ENCODE data around the gene ROBO3.

ROBO3 gene

GRCh38 chr11:124864176-124864891 lies 898 bp upstream of the ROBO3 start:
- Mint-ChIP-seq H3K27me3 (peaks cover 91% of the 10 kb centered on the region), H3K4me1 (ENCODE audit: low read depth) (peaks cover 43% of the 10 kb centered on the region)
- intact Hi-C loops (cut with micrococcal nuclease), result no loop called here

GRCh38 chr11:124864892-124865180 lies 396 bp upstream of the ROBO3 start:
- Mint-ChIP-seq H3K36me3 (ENCODE audit: low read depth) (no peaks in the 10 kb centered on the region), H3K27ac (no peak overlapping the region), H3K4me3 (no peak overlapping the region), H3K27me3 (peaks cover 93% of the 10 kb centered on the region), H3K9me3 (no peaks in the 10 kb centered on the region), H3K4me1 (ENCODE audit: low read depth) (peaks cover 47% of the 10 kb centered on the region)
- intact Hi-C loops (cut with micrococcal nuclease), result no loop called here

More at GRCh38 chr11:124864176-124864891, 898 bp upstream of the ROBO3 start:
- Mint-ChIP-seq H3K27ac (no peak overlapping the region), H3K9me3 (no peaks in the 10 kb centered on the region), H3K4me3 (no peak overlapping the region), H3K36me3 (ENCODE audit: low read depth) (no peaks in the 10 kb centered on the region)

GRCh38 chr11:124865902-124866851 lies 945 bp downstream of the ROBO3 start:
- H3K36me3 Mint-ChIP-seq (ENCODE audit: low read depth), result no peaks in the 10 kb centered on the region
- peaks cover 47% of the 10 kb centered on the region for H3K4me1 Mint-ChIP-seq (ENCODE audit: low read depth)
- H3K27me3 Mint-ChIP-seq, result peaks cover 97% of the 10 kb centered on the region
- no peaks in the 10 kb centered on the region for H3K9me3 Mint-ChIP-seq
- peak overlapping the region; percentile 56 for H3K4me3 Mint-ChIP-seq
- H3K27ac Mint-ChIP-seq, result peak overlapping the region; percentile 15
- intact Hi-C loops (cut with micrococcal nuclease), result no loop called here

GRCh38 chr11:124867700-124868099 lies 2.5 kb downstream of the ROBO3 start:
- no peak overlapping the region for H3K4me3 Mint-ChIP-seq
- H3K27ac Mint-ChIP-seq, result no peak overlapping the region
- H3K4me1 Mint-ChIP-seq (ENCODE audit: low read depth), result peaks cover 46% of the 10 kb centered on the region
- H3K36me3 Mint-ChIP-seq (ENCODE audit: low read depth), result no peaks in the 10 kb centered on the region
- peaks cover 96% of the 10 kb centered on the region for H3K27me3 Mint-ChIP-seq
- H3K9me3 Mint-ChIP-seq, result no peaks in the 10 kb centered on the region
- intact Hi-C loops (cut with micrococcal nuclease), result no loop called here

- no peak overlapping the region for H3K4me3 Mint-ChIP-seq
- peaks cover 37% of the 10 kb centered on the region for H3K4me1 Mint-ChIP-seq (ENCODE audit: low read depth)
- no peaks in the 10 kb centered on the region for H3K36me3 Mint-ChIP-seq (ENCODE audit: low read depth)
These were observed 3.4 kb downstream of the ROBO3 start for GRCh38 chr11:124868331-124869274.

GRCh38 chr11:124869331-124869730 lies 4.1 kb downstream of the ROBO3 start:
- intact Hi-C loops (cut with micrococcal nuclease), result no loop called here
- peaks cover 95% of the 10 kb centered on the region for H3K27me3 Mint-ChIP-seq
- H3K27ac Mint-ChIP-seq, result no peak overlapping the region
- no peaks in the 10 kb centered on the region for H3K36me3 Mint-ChIP-seq (ENCODE audit: low read depth)
- peaks cover 34% of the 10 kb centered on the region for H3K4me1 Mint-ChIP-seq (ENCODE audit: low read depth)
- no peak overlapping the region for H3K4me3 Mint-ChIP-seq
- H3K9me3 Mint-ChIP-seq, result no peaks in the 10 kb centered on the region

More at GRCh38 chr11:124868331-124869274, 3.4 kb downstream of the ROBO3 start:
- Mint-ChIP-seq H3K9me3 (no peaks in the 10 kb centered on the region), H3K27me3 (peaks cover 96% of the 10 kb centered on the region), H3K27ac (no peak overlapping the region)
- intact Hi-C loops (cut with micrococcal nuclease), result no loop called here

GRCh38 chr11:124869856-124870387 lies 4.7 kb downstream of the ROBO3 start:
- H3K27me3 Mint-ChIP-seq, result peaks cover 94% of the 10 kb centered on the region
- H3K9me3 Mint-ChIP-seq, result no peaks in the 10 kb centered on the region
- no peak overlapping the region for H3K27ac Mint-ChIP-seq
- no peaks in the 10 kb centered on the region for H3K36me3 Mint-ChIP-seq (ENCODE audit: low read depth)
- peaks cover 39% of the 10 kb centered on the region for H3K4me1 Mint-ChIP-seq (ENCODE audit: low read depth)
- H3K4me3 Mint-ChIP-seq, result no peak overlapping the region
- intact Hi-C loops (cut with micrococcal nuclease), result no loop called here

GRCh38 chr11:124870430-124870829 lies 5.2 kb downstream of the ROBO3 start:
- intact Hi-C loops (cut with micrococcal nuclease), result no loop called here
- peaks cover 44% of the 10 kb centered on the region for H3K4me1 Mint-ChIP-seq (ENCODE audit: low read depth)
- no peak overlapping the region for H3K27ac Mint-ChIP-seq
- no peak overlapping the region for H3K4me3 Mint-ChIP-seq
- no peaks in the 10 kb centered on the region for H3K36me3 Mint-ChIP-seq (ENCODE audit: low read depth)
- no peaks in the 10 kb centered on the region for H3K9me3 Mint-ChIP-seq
- H3K27me3 Mint-ChIP-seq, result peaks cover 94% of the 10 kb centered on the region

GRCh38 chr11:124872280-124872679 lies 7.0 kb downstream of the ROBO3 start:
- Mint-ChIP-seq H3K36me3 (ENCODE audit: low read depth) (no peaks in the 10 kb centered on the region), H3K27ac (no peak overlapping the region), H3K4me1 (ENCODE audit: low read depth) (peaks cover 42% of the 10 kb centered on the region), H3K4me3 (no peak overlapping the region), H3K9me3 (no peaks in the 10 kb centered on the region), H3K27me3 (peaks cover 86% of the 10 kb centered on the region)
- intact Hi-C loops (cut with micrococcal nuclease), result no loop called here

GRCh38 chr11:124872741-124873140 lies 7.5 kb downstream of the ROBO3 start:
- no peak overlapping the region for H3K27ac Mint-ChIP-seq
- no peaks in the 10 kb centered on the region for H3K36me3 Mint-ChIP-seq (ENCODE audit: low read depth)
- intact Hi-C loops (cut with micrococcal nuclease), result no loop called here
- peaks cover 42% of the 10 kb centered on the region for H3K4me1 Mint-ChIP-seq (ENCODE audit: low read depth)
- H3K4me3 Mint-ChIP-seq, result no peak overlapping the region
- H3K9me3 Mint-ChIP-seq, result no peaks in the 10 kb centered on the region
- peaks cover 86% of the 10 kb centered on the region for H3K27me3 Mint-ChIP-seq

- no peak overlapping the region for H3K4me3 Mint-ChIP-seq
- intact Hi-C loops (cut with micrococcal nuclease), result no loop called here
- H3K36me3 Mint-ChIP-seq (ENCODE audit: low read depth), result no peaks in the 10 kb centered on the region
- H3K9me3 Mint-ChIP-seq, result no peaks in the 10 kb centered on the region
- peaks cover 79% of the 10 kb centered on the region for H3K27me3 Mint-ChIP-seq
- no peak overlapping the region for H3K27ac Mint-ChIP-seq
- H3K4me1 Mint-ChIP-seq (ENCODE audit: low read depth), result peaks cover 47% of the 10 kb centered on the region
These were observed 8.7 kb downstream of the ROBO3 start for GRCh38 chr11:124873951-124874350.

GRCh38 chr11:124874571-124875255 lies 9.5 kb downstream of the ROBO3 start:
- H3K9me3 Mint-ChIP-seq, result no peaks in the 10 kb centered on the region
- intact Hi-C loops (cut with micrococcal nuclease), result loop anchor here (5.0 kb wide), 1 partner anchor 78 kb away; the partner anchor contains the start of gene CCDC15
- peaks cover 77% of the 10 kb centered on the region for H3K27me3 Mint-ChIP-seq
- no peaks in the 10 kb centered on the region for H3K36me3 Mint-ChIP-seq (ENCODE audit: low read depth)
- H3K4me3 Mint-ChIP-seq, result no peak overlapping the region
- peak overlapping the region; percentile 90 for H3K27ac Mint-ChIP-seq
- H3K4me1 Mint-ChIP-seq (ENCODE audit: low read depth), result peaks cover 47% of the 10 kb centered on the region

- Mint-ChIP-seq H3K4me3 (peak overlapping the region; percentile 86), H3K9me3 (no peaks in the 10 kb centered on the region), H3K36me3 (ENCODE audit: low read depth) (no peaks in the 10 kb centered on the region), H3K27me3 (peaks cover 75% of the 10 kb centered on the region), H3K27ac (peak overlapping the region; percentile 90), H3K4me1 (ENCODE audit: low read depth) (peaks cover 54% of the 10 kb centered on the region)
- intact Hi-C loops (cut with micrococcal nuclease), result loop anchor here (5.0 kb wide), 1 partner anchor 77 kb away; the partner anchor contains the start of gene CCDC15
These were observed 10.2 kb downstream of the ROBO3 start for GRCh38 chr11:124875401-124875800.

Data from dendritic cell treated with granulocyte-macrophage colony-stimulating factor and Interleukin-4, amounts not matched to agents 40 ng/mL and 50 ng/mL, for 4 days (primary cell).